Stimulated activated CD8-positive, alpha-beta memory T cell treated with anti-CD3 and anti-CD28 coated beads, Interleukin-2, amount 100 ng/mL, for 48 hours (primary cell): ENCODE results near the gene FAM221B.

Experiments
- DNase-seq, 2 donors: peaks; one replicate each; pipeline ENCODE4 v3.0.0-alpha.2; 2020; ENCODE audit warnings: low read depth in 2 of 2

Gene FAM221B, protein sequence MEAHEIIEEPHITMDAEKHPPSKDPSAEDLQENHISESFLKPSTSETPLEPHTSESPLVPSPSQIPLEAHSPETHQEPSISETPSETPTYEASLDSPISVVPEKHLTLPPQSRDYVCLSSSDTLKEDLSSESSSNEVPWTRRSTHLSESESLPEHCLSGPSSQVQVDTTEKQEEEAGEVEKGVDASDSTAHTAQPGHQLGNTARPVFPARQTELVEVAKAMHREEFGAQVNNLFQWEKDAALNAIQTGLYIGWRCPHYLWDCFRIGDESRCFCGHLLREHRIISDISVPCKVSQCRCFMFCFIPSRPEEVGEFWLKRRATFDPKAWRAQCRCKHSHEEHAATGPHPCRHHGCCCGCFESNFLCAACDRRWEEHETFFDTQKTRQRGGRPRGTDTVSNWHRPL

DNA sequence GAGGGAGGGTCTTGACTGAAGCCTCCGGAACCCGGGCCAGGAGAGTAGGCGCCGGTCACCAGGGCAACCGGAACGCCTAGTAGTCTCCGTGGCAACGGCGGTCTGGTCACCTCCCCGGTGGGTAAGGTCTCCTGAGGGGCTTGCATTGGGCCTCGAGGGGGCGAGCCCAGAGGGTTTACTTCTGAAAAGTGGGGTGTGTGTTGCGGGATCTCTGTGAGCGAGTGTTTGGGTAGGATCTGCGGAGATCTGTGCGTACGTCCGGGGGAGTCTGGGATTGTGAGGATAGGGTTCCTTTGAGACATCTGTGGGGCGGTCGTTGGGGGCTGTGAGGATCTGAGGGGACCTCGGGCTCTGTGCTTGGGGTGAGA, at the start of gene FAM221B:
FAM221B (minus strand) TSS at position 17 of the 368 bp plus-strand sequence. CDS start 2,571 bp downstream, outside the sequence.
- no peak for DNase-seq

GRCh38 chr9:35872505-35872904, 44.0 kb upstream of the FAM221B start:
- DNase-seq = no peak

GRCh38 chr9:35871545-35871944, 43.0 kb upstream of the FAM221B start:
- no peak for DNase-seq

GRCh38 chr9:35870351-35870923, 41.9 kb upstream of the FAM221B start, which contains the start of gene OR13J1:
Gene OR13J1, minus strand, starts transcription at chr9:35870401. Its CDS starts 0 bp downstream, at chr9:35870401.
- no peak for DNase-seq

DNA sequence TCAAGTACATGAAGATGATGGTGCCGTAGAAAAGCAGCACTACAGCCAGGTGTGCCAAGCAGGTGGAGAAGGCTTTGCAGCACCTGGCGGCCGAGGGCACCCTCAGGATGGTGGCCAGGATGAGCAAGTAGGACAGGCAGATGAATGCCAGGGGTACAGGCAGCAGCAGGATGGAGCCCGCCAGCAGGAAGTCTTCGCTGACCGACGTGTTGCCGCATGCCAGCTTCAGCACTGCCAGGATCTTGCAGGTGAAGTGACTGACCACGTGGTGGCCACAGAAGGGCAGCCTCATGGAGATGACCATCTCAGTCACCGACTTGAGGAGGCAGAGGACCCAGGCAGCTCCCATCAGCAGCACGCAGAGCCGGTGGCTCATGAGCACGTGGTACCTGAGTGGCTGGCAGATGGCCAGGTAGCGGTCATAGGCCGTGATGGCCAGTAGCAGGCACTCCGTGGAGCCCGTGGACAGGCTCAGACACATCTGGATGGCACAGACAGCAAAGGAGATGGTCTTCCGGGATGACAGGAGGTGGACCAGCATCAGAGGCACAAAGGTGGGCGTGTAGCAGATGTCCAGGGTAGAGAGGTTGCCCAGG, 41.2 kb upstream of the FAM221B start:
- DNase-seq = no peak

GRCh38 chr9:35868933-35869332, 40.4 kb upstream of the FAM221B start:
- no peak for DNase-seq

DNA sequence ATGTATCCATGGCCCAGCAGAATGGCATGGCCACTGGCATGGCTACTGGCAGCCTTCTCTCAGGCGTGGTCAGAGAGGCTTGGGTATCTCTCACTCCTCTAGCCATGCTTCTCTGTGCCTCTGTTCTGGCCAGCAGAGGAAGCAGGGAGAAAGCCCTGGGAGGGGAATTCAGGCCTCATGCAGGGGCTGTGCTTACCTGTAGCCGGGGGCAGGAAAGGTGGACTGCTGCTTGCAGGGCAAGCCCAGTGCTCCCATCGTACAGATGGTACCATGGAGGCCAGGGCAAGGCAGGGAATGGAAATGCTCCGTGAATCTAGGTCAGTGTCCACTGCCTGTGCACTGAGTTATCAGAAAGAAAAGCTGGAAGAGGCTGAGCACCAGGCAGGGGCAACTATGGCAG, 39.0 kb upstream of the FAM221B start:
- DNase-seq = no peak

- DNase-seq = no peak
Observed at GRCh38 chr9:35864695-35865255, 36.2 kb upstream of the FAM221B start.

GRCh38 chr9:35863583-35863982, 35.1 kb upstream of the FAM221B start:
- no peak for DNase-seq

DNA sequence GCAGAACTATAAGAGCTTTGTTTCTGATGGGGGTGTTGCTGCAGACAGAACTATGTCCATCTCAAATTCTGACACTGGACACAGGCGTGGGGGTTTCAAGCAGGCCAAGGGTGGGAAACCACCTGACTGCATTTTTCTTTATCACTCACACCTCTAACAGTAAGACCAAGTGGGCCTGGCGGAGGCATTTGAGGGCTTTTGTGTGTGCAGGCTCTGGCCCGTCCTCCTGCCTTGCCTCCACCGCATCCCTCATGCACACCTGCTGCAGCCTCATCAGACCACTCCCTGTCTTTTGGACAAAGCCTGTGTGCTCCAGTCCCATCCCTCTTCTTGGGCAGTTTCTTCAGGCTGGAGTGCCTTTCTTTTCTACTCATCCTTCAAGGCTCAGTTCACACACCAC, 33.8 kb upstream of the FAM221B start:
- DNase-seq = no peak

DNA sequence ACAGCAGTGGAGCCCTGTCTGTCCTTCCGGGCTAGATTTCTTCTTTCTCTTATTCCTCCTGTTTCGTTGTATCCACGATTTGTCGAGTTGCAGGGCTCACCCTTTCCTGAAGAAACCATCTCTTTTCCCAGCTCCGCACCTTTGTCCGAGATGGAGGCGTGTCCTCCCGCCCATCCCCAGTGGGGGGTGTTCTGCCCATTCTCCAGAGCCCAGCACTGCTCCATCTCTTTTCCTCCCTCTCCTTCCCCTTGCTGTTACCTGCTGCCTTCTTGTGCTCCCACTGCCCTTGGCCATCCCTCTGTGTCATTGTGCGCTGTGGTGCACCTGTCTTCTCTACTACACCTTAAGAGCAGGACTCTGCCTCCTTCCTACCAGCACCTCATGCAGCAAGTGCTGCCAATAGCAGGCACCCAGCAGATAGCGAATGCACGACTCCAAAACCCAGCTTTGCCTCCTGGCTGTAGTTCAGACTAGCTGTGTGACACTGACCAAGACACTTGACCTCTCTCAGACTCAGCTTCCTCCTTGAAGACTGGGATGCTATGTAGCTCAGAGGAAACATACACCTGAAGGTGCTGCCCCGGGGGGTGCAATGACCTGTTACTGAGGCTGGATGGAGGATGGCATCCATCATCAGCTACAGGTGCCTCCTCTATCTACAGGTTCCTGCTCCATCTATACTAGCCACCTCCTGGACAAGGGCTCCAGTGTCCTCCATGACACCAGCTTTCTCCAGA, 32.8 kb upstream of the FAM221B start:
- DNase-seq = no peak

DNA sequence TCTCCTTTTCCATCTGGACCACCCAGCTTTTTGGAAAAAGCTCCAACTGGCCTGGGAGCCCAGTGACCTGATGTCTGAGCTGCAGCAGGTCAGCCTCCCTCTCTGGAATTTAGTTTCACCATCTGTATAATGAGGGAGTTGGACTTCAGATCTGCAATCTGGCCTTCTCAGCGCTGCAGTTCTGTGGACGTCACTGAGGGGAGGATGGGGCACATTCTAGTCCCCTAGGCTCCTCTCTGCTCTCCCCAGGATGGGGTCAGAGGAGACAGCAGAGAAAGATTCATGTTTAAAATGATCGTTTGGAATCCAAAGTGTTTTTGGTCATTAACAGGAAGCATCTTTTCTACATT, 31.4 kb upstream of the FAM221B start:
- DNase-seq = no peak

DNA sequence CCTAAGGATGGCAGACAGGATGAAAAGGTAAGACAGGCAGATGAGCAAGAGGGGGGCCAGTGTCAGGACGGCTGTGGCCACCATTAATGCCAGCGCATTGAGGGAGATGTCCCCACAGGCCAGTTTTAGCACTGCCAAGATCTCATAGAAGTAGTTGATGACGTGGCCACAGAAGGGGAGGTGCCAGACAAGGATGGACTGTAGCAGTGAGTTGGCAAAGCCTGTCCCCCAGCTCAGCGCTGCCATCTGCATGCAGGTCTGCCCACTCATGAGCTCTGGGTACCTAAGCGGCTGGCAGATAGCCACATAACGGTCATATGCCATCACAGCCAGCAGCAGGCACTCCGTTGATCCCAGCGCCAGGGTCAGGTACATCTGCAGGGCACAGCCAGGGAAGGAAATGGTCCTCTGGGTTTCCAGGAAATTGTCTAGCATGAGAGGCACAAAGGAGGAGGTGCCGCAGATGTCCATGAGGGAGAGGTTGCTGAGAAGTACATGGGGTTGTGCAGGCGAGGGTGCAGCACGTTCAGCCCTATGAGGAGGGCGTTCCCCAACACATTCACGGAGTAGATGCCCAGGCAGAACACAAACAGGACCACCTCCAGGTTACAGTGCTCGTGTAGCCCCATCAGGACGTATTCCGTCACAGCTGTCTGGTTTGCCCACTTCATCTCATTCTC, 30.9 kb upstream of the FAM221B start:
- no peak for DNase-seq

GRCh38 chr9:35858458-35858857, 29.9 kb upstream of the FAM221B start:
- DNase-seq = no peak

GRCh38 chr9:35856882-35857281, 28.4 kb upstream of the FAM221B start:
- no peak for DNase-seq

GRCh38 chr9:35856206-35856605, 27.7 kb upstream of the FAM221B start:
- no peak for DNase-seq

GRCh38 chr9:35854091-35854762, 25.7 kb upstream of the FAM221B start:
- no peak for DNase-seq

GRCh38 chr9:35852876-35853865, 24.6 kb upstream of the FAM221B start:
- no peak for DNase-seq

DNA sequence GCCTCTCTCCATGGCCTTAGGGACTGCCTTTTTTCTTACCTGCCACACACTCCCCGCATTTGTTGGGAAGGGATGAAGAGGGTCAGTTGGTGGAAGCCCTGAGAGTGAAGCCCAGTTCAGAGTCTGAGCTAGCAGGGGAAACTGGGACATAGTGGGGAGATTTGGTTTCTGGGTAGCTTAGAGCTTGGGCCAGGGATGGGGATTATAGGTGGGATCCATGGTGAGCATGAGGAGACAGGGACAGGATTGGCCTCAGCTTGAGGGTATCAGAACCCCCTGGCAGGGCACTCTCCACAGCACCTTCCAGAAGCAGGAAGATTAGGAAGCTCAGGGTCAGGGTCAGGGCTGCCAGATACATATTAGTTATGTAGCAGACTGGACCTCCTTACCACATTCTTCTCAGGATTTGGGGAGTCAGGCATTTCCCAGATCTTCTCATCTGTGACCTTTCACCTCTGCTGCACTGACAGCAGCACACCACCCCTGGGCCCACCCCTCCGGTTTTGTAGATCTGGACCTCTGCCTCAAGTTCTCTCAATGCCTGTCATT, 23.8 kb upstream of the FAM221B start:
- no peak for DNase-seq
